Stimulated activated naive CD8-positive, alpha-beta T cell treated with anti-CD3 and anti-CD28 coated beads, Interleukin-15, Interleukin-2, amounts not matched to agents 100 U/mL and 50 U/mL, for 24 hours (primary cell): ENCODE measurements around the gene IQSEC1.
A peak's percentile ranks its signal among the peaks of the same experiment; 100 is the strongest.

Source experiments
- ATAC-seq: fragments of 150-1000 bp; cut with Tn5 transposase; one replicate; pipeline ENCODE4 v1.10.0; 2021
- DNase-seq: peaks from one replicate; pipeline ENCODE4 v3.0.0; 2021

IQSEC1 gene

GRCh38 chr3:13028010-13028821 lies 45.0 kb downstream of the IQSEC1 start:
- ATAC-seq (no peak), DNase-seq (no peak)

- no peak for ATAC-seq
- DNase-seq: no peak
Measured at GRCh38 chr3:13027154-13027553, 46.1 kb downstream of the IQSEC1 start.

GRCh38 chr3:13026534-13026933 lies 46.7 kb downstream of the IQSEC1 start:
- no peak for ATAC-seq

GRCh38 chr3:13025778-13026518 lies 47.3 kb downstream of the IQSEC1 start:
- no peak for DNase-seq
- no peak for ATAC-seq

More at GRCh38 chr3:13026534-13026933, 46.7 kb downstream of the IQSEC1 start:
- DNase-seq: no peak

- ATAC-seq: peak; percentile 80
- DNase-seq: peak; percentile 39
Measured at GRCh38 chr3:13025090-13025489, 48.1 kb downstream of the IQSEC1 start.

- no peak for DNase-seq
- peak; percentile 11 for ATAC-seq
Measured at GRCh38 chr3:13024765-13025065, 48.5 kb downstream of the IQSEC1 start.

GRCh38 chr3:13023971-13024764 lies 49.1 kb downstream of the IQSEC1 start:
- DNase-seq: no peak

GRCh38 chr3:13023235-13023970 lies 49.8 kb downstream of the IQSEC1 start:
- DNase-seq (peak; percentile 40), ATAC-seq (peak; percentile 16)

More at GRCh38 chr3:13023971-13024764, 49.1 kb downstream of the IQSEC1 start:
- no peak for ATAC-seq

- DNase-seq (no peak), ATAC-seq (no peak)
Measured at GRCh38 chr3:13022348-13023234, 50.6 kb downstream of the IQSEC1 start.

- DNase-seq (no peak), ATAC-seq (no peak)
Measured at GRCh38 chr3:13021141-13022114, 51.8 kb downstream of the IQSEC1 start.

- no peak for ATAC-seq
- DNase-seq: no peak
Measured at GRCh38 chr3:13020159-13020750, 53.0 kb downstream of the IQSEC1 start.

GRCh38 chr3:13019243-13020095 lies 53.8 kb downstream of the IQSEC1 start:
- DNase-seq: no peak
- no peak for ATAC-seq

GRCh38 chr3:13018561-13019242 lies 54.5 kb downstream of the IQSEC1 start:
- no peak for ATAC-seq
- no peak for DNase-seq

- DNase-seq: no peak
- no peak for ATAC-seq
Measured at GRCh38 chr3:13018043-13018451, 55.2 kb downstream of the IQSEC1 start.

- DNase-seq (no peak), ATAC-seq (no peak)
Measured at GRCh38 chr3:13017361-13018042, 55.7 kb downstream of the IQSEC1 start.

GRCh38 chr3:13016721-13017255 lies 56.4 kb downstream of the IQSEC1 start:
- ATAC-seq: no peak
- DNase-seq: no peak
